SK-N-SH (cell line): ENCODE results near the gene TLR3.

ENCODE experiments used
- CHD2 ChIP-seq: fragments of 150-350 bp; IDR thresholded peaks from 2 replicates; pipeline ENCODE4 v1.6.1; 2018; ENCODE audit warnings: low read length; ENCODE audit not compliant: partially characterized antibody
- EZH2phosphoT487 ChIP-seq: fragments of 200-600 bp; sonication (generic); IDR thresholded peaks from 2 replicates; pipeline ENCODE4 v1.6.1; 2017; ENCODE audit warnings: low read depth, mixed run types, mild to moderate bottlenecking, antibody characterized with exemption, moderate library complexity, borderline replicate concordance
- GATA2 ChIP-seq: sonication (generic); formaldehyde crosslinking; IDR thresholded peaks from 2 replicates; pipeline ENCODE4 v1.5.0; 2020; ENCODE audit warnings: mild to moderate bottlenecking, missing genetic modification reagents
- NFIC ChIP-seq: IDR thresholded peaks from 2 replicates; pipeline ENCODE4 v1.4.0; 2012; ENCODE audit warnings: borderline replicate concordance
- NRF1 ChIP-seq: IDR thresholded peaks from 2 replicates; pipeline ENCODE4 v1.6.1; 2012; ENCODE audit warnings: low read depth, mild to moderate bottlenecking, low read length
- POLR2AphosphoS5 ChIP-seq: IDR thresholded peaks from 2 replicates; pipeline ENCODE4 v1.6.1; 2012; ENCODE audit warnings: low read depth, low read length
- RAD21 ChIP-seq: IDR thresholded peaks from 2 replicates; pipeline ENCODE4 v1.6.1; 2012; ENCODE audit warnings: mild to moderate bottlenecking, low read length
- RFX5 ChIP-seq: IDR thresholded peaks from 2 replicates; pipeline ENCODE4 v1.6.1; 2012; ENCODE audit warnings: mild to moderate bottlenecking, improper control_type of control experiment, low read length
- TAF1 ChIP-seq: IDR thresholded peaks from 2 replicates; pipeline ENCODE4 v1.6.1; 2012; ENCODE audit warnings: low read depth, mild to moderate bottlenecking, low read length, moderate library complexity, borderline replicate concordance
- TCF12 ChIP-seq: IDR thresholded peaks from 2 replicates; pipeline ENCODE4 v1.4.0; 2012
- YY1 ChIP-seq: IDR thresholded peaks from 2 replicates; pipeline ENCODE4 v1.4.0; 2012; ENCODE audit warnings: low read depth, mild to moderate bottlenecking
- TF ChIP-seq, protein P1 (sequence below): IDR thresholded peaks from 2 replicates; pipeline ENCODE4; 2012
- TF ChIP-seq, protein P2 (sequence below): fragments of 200-600 bp; sonication (generic); IDR thresholded peaks from 2 replicates; pipeline ENCODE4 v1.6.1; 2017; ENCODE audit warnings: antibody characterized with exemption, mild to moderate bottlenecking, moderate library complexity
- TF ChIP-seq, protein P3 (sequence below): IDR thresholded peaks from 2 replicates; pipeline ENCODE4 v1.4.0; 2012; ENCODE audit warnings: low read depth

DNA sequence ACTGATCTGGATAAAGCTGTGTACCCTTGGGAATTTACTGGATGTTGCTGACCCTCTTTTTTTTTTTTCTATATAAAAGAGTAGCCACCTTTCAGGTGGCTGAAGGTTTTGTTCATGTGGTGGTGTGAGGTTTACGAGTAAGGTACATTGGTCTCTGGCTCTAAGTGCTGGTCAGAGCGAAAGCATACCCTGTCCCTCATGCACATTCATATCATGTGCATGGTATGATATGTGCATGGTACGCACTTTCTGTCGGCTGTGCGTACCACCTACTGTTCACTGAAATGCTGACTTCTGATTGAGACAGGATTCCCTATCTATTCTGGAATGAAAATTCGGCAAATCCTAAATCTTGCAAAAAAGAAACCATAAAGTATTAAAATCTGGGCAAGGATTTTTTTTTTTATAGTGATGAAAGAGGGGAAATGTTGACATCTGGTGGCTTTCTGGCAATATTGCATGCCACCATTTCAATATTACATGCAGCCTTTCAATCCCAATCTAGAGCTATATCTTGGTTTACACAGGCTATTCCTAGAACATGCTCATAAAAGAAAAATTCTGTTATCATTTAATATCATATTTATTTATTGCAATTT lies 68.3 kb downstream of the TLR3 start:
- TF ChIP-seq YY1 = no peak
- TF ChIP-seq, protein P1, sequence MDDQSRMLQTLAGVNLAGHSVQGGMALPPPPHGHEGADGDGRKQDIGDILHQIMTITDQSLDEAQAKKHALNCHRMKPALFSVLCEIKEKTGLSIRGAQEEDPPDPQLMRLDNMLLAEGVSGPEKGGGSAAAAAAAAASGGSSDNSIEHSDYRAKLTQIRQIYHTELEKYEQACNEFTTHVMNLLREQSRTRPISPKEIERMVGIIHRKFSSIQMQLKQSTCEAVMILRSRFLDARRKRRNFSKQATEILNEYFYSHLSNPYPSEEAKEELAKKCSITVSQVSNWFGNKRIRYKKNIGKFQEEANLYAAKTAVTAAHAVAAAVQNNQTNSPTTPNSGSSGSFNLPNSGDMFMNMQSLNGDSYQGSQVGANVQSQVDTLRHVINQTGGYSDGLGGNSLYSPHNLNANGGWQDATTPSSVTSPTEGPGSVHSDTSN = no peak
- TF ChIP-seq, protein P2, sequence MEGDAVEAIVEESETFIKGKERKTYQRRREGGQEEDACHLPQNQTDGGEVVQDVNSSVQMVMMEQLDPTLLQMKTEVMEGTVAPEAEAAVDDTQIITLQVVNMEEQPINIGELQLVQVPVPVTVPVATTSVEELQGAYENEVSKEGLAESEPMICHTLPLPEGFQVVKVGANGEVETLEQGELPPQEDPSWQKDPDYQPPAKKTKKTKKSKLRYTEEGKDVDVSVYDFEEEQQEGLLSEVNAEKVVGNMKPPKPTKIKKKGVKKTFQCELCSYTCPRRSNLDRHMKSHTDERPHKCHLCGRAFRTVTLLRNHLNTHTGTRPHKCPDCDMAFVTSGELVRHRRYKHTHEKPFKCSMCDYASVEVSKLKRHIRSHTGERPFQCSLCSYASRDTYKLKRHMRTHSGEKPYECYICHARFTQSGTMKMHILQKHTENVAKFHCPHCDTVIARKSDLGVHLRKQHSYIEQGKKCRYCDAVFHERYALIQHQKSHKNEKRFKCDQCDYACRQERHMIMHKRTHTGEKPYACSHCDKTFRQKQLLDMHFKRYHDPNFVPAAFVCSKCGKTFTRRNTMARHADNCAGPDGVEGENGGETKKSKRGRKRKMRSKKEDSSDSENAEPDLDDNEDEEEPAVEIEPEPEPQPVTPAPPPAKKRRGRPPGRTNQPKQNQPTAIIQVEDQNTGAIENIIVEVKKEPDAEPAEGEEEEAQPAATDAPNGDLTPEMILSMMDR = peak; percentile 72
- TF ChIP-seq RFX5 = no peak
- TF ChIP-seq NFIC = no peak
- no peak for TF ChIP-seq EZH2phosphoT487
- TF ChIP-seq, protein P3, sequence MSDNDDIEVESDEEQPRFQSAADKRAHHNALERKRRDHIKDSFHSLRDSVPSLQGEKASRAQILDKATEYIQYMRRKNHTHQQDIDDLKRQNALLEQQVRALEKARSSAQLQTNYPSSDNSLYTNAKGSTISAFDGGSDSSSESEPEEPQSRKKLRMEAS = no peak
- TF ChIP-seq POLR2AphosphoS5 = no peak
- no peak for TF ChIP-seq CHD2
- TF ChIP-seq GATA2 (CRISPR knock-in tag) = no peak
- TF ChIP-seq TCF12 = no peak
- TF ChIP-seq RAD21 = peak; percentile 79
- TF ChIP-seq TAF1 = no peak
- no peak for TF ChIP-seq NRF1
